Measurements from ENCODE around the gene DHODH.
"Not testable (repeated sequence)": the region's sequence is repeated elsewhere in the genome, so short reads cannot be mapped to it uniquely, and the experiment has no call there.

Gene DHODH

GRCh38 chr16:71971571-71971970, 37.0 kb upstream of the DHODH start:
- TF ChIP-seq CTCF (IDR thresholded peaks at IDR 0.05) = no peak
- no peak for TF ChIP-seq ZFX (IDR thresholded peaks at IDR 0.05; ENCODE audit: borderline replicate concordance)
- H3K27ac ChIP-seq = no peak overlapping the region

GRCh38 chr16:71972356-71972755, 36.2 kb upstream of the DHODH start:
- TF ChIP-seq CTCF (IDR thresholded peaks at IDR 0.05) (no peak), ZFX (IDR thresholded peaks at IDR 0.05; ENCODE audit: borderline replicate concordance) (no peak)
- no peak overlapping the region for H3K27ac ChIP-seq

- no peak for TF ChIP-seq ZFX (IDR thresholded peaks at IDR 0.05; ENCODE audit: borderline replicate concordance)
- no peak overlapping the region for H3K27ac ChIP-seq
Measured at GRCh38 chr16:71973001-71973400, 35.5 kb upstream of the DHODH start.

GRCh38 chr16:71974068-71974818, 34.3 kb upstream of the DHODH start:
- no peak for TF ChIP-seq CTCF (IDR thresholded peaks at IDR 0.05)
- TF ChIP-seq ZFX (IDR thresholded peaks at IDR 0.05; ENCODE audit: borderline replicate concordance) = no peak
- H3K27ac ChIP-seq = no peak overlapping the region

GRCh38 chr16:71985262-71985974, 23.1 kb upstream of the DHODH start:
- TF ChIP-seq ZFX (IDR thresholded peaks at IDR 0.05; ENCODE audit: borderline replicate concordance) (no peak), CTCF (IDR thresholded peaks at IDR 0.05) (no peak)
- no peak overlapping the region for H3K27ac ChIP-seq

- H3K27ac ChIP-seq = no peak overlapping the region
- TF ChIP-seq ZFX (IDR thresholded peaks at IDR 0.05; ENCODE audit: borderline replicate concordance) (no peak), CTCF (IDR thresholded peaks at IDR 0.05) (no peak)
Measured at GRCh38 chr16:71986131-71986530, 22.4 kb upstream of the DHODH start.

GRCh38 chr16:71995038-71995437, 13.5 kb upstream of the DHODH start:
- no peak for TF ChIP-seq CTCF (IDR thresholded peaks at IDR 0.05)
- TF ChIP-seq ZFX (IDR thresholded peaks at IDR 0.05; ENCODE audit: borderline replicate concordance) = no peak
- H3K27ac ChIP-seq = no peak overlapping the region

GRCh38 chr16:71997578-71997977, 11.0 kb upstream of the DHODH start:
- H3K27ac ChIP-seq = not testable (repeated sequence)
